Glomerular visceral epithelial cell (primary cell): ENCODE results near the gene BMAL1.
A peak's percentile ranks its signal among the peaks of the same experiment; 100 is the strongest.

Source experiments
- DNase-seq: peaks from one replicate; pipeline ENCODE4 v3.0.0-alpha.2; 2016; ENCODE audit errors: extremely low spot score

Gene BMAL1

GRCh38 chr11:13291361-13291760 is 13.8 kb downstream of the BMAL1 start:
- DNase-seq, result no peak

- no peak for DNase-seq
Measured at GRCh38 chr11:13291800-13292199, 14.2 kb downstream of the BMAL1 start.

GRCh38 chr11:13292970-13293369 is 15.4 kb downstream of the BMAL1 start:
- DNase-seq, result no peak

GRCh38 chr11:13294178-13294577 is 16.6 kb downstream of the BMAL1 start:
- DNase-seq, result no peak

- no peak for DNase-seq
Measured at GRCh38 chr11:13294771-13295579, 17.4 kb downstream of the BMAL1 start.

GRCh38 chr11:13297308-13297916 is 19.8 kb downstream of the BMAL1 start:
- no peak for DNase-seq

GRCh38 chr11:13297917-13298356 is 20.3 kb downstream of the BMAL1 start:
- no peak for DNase-seq

- no peak for DNase-seq
Measured at GRCh38 chr11:13298765-13299164, 21.2 kb downstream of the BMAL1 start.

- no peak for DNase-seq
Measured at GRCh38 chr11:13301522-13301921, 23.9 kb downstream of the BMAL1 start.

- DNase-seq, result no peak
Measured at GRCh38 chr11:13302420-13302958, 24.9 kb downstream of the BMAL1 start.

GRCh38 chr11:13303668-13304649 is 26.4 kb downstream of the BMAL1 start:
- no peak for DNase-seq

- no peak for DNase-seq
Measured at GRCh38 chr11:13304655-13305335, 27.2 kb downstream of the BMAL1 start.

GRCh38 chr11:13308704-13309103 is 31.1 kb downstream of the BMAL1 start:
- DNase-seq, result no peak

- no peak for DNase-seq
Measured at GRCh38 chr11:13309156-13309555, 31.6 kb downstream of the BMAL1 start.

GRCh38 chr11:13310443-13310842 is 32.9 kb downstream of the BMAL1 start:
- DNase-seq, result no peak

- no peak for DNase-seq
Measured at GRCh38 chr11:13311570-13311969, 34.0 kb downstream of the BMAL1 start.

- no peak for DNase-seq
Measured at GRCh38 chr11:13313005-13313819, 35.6 kb downstream of the BMAL1 start.

- DNase-seq, result no peak
Measured at GRCh38 chr11:13314676-13315394, 37.2 kb downstream of the BMAL1 start.

- DNase-seq, result peak; percentile 65
Measured at GRCh38 chr11:13315517-13316432, 38.2 kb downstream of the BMAL1 start.
